HG03342 (cell line): ENCODE measurements around the gene PCDHGB2.
"Not testable (repeated sequence)": the region's sequence is repeated elsewhere in the genome, so short reads cannot be mapped to it uniquely, and the experiment has no call there.

Source experiments
- ATAC-seq: cut with Tn5 transposase; IDR thresholded peaks from one replicate; pipeline ENCODE4 v1.9.1; 2021; ENCODE audit warnings: mild to moderate bottlenecking, moderate library complexity; ENCODE audit not compliant: unreplicated experiment

PCDHGB2 gene

DNA sequence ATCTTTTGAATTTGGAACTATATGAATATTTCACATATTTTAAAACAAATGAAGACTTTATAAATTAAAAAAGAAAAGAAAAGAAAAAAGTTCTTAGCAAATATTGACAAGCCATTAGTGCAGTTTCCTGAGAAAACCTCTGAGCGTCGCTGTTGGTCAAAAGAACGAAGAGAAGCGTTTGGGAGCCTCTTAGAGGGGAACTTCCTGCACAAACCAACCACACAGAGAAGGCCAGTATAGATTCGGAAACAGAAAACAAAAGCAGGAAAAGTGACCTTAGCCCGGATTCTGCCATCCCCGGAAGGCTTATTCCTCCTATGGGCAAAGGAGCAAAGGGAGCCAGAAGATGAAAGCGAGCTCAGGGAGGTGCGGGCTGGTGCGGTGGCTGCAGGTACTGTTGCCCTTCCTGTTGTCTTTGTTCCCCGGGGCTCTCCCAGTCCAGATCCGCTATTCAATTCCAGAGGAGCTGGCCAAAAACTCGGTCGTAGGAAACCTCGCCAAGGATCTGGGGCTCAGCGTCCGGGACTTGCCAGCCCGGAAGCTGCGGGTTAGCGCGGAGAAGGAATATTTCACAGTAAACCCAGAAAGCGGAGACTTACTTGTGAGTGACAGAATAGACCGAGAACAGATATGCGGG, at the start of gene PCDHGB2:
Gene PCDHGB2, plus strand, starts transcription at position 205 of the 637 bp plus-strand sequence. Its CDS starts 142 bp downstream, at position 347.
- no peak for ATAC-seq

DNA sequence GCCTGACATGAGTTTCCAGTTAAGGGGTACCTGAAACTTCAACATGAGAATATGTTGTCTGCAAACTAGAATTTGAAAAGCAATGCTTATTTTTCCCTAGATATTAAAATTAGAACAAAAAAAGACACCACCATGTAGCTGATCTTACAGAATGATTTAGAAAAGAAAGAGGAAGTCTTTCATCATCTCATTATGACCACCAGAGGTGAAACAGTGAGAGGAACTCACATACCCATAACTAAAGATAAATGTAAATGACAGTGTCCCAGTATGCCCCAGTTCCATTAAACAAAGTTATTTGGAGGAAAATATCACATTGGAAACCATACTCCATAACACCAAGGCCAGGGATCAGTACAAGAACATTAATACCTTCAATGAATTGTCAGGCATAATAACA, 46.1 kb upstream of the PCDHGB2 start:
- no peak for ATAC-seq

GRCh38 chr5:141316963-141317362, 42.8 kb upstream of the PCDHGB2 start:
- ATAC-seq = not testable (repeated sequence)

DNA sequence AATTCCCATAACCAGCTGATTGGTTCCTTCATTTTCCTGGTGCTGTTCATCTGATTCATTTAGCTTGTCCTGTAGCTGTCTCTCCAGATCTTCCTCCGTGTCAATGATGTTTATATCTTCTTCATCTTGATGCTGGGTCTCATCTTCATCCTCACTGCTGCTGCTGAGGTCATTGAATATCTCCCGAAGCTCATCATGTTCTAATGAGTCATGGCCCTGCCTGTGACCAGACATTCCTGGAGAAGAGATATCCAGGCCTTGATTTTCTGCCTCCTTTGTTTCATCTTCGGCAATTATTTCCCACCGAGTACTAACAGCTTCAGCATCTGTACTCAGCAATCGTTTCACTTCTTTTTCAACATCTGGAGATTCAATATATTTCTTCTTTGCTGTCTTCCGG, 40.6 kb upstream of the PCDHGB2 start:
- ATAC-seq = no peak

- no peak for ATAC-seq
These were observed 40.1 kb upstream of the PCDHGB2 start for GRCh38 chr5:141319699-141320098.

GRCh38 chr5:141320225-141321169, 39.3 kb upstream of the PCDHGB2 start, which contains the start of gene TAF7:
TSS of gene TAF7 (minus strand) at chr5:141320784. CDS start at chr5:141320044, 740 bp downstream.
- peak; percentile 92 for ATAC-seq

GRCh38 chr5:141322261-141322660, 37.5 kb upstream of the PCDHGB2 start:
- ATAC-seq = no peak

GRCh38 chr5:141326088-141326854, 33.5 kb upstream of the PCDHGB2 start:
- peak; percentile 83 for ATAC-seq

DNA sequence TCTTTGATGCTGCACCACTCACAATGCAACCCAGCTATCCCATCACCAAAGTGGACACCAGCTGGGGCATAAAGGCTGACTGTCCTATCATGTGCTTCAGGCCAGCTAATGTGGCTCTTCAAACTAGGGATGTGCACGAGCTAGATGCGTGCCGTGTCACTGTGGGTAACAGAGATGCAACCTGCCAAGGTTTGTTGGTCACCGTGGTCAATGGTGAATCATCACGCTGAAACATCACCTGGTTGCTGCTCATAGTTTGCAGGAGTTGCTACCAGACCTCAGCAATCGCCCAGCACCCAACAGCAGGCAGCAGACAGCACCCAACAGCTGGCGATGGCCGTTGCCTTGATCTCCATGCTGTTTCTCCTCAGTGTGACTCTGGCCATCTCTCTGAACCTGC, 31.6 kb upstream of the PCDHGB2 start:
- no peak for ATAC-seq

DNA sequence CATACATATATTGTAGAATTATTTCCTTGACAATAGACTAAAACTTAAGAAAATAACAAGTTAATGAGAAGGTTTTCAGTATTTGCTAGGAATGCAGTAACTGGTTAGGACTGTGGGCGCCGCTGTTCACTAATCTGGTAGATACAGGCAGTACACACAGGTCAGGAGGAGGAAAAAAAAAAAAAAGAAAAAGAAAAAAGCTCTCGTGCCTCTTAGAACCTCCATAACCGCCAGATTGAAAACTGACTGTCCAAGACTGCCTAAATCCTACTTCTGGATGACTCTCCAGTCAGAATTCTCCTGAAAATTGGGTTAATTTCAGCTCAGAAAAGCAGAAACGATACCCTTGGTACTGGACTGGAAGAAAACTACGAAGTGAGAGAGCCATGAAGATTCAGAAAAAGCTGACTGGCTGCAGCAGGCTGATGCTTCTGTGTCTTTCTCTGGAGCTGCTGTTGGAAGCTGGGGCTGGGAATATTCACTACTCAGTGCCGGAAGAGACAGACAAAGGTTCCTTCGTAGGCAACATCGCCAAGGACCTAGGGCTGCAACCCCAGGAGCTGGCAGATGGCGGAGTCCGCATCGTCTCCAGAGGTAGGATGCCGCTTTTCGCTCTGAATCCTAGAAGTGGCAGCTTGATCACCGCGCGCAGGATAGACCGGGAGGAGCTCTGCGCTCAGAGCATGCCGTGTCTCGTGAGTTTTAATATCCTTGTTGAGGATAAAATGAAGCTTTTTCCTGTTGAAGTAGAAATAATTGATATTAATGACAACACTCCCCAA, 29.3 kb upstream of the PCDHGB2 start, which contains the start of gene PCDHGA1:
Gene PCDHGA1, plus strand, starts transcription at position 216 of the 782 bp plus-strand sequence.
- ATAC-seq = no peak

- ATAC-seq = not testable (repeated sequence)
These were observed 27.2 kb upstream of the PCDHGB2 start for GRCh38 chr5:141332571-141332970.

DNA sequence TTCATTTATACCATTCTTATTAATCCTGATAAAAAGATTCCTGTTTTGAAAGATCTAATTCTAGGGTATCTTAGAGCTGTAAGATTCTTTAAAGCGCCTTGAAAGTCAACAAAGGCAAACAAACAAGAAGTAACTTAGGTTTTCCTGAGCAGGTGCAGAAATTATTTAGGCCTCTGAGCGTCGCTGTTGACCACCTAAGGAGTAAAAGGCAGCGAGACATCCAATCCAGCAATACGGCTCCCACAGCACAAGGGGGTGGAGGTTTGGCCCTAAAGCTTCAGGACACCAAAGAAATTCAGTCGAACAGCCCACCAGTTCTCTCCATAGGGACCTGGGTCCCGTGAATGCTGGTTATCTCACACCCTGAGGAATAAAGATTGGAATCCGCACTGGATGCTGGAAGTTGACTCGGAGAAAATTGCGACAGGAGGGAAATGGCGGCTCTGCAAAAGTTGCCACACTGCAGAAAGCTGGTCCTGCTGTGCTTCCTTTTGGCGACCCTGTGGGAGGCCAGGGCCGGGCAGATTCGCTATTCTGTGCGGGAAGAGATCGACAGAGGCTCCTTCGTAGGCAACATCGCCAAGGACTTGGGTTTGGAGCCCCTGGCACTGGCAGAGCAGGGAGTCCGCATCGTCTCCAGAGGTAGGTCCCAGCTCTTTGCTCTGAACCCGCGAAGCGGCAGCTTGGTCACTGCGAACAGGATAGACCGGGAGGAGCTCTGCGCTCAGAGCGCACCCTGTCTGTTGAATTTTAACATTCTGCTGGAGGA, 21.1 kb upstream of the PCDHGB2 start, which contains the start of gene PCDHGA2:
Gene PCDHGA2, plus strand, starts transcription at position 223 of the 769 bp plus-strand sequence.
- ATAC-seq = no peak

GRCh38 chr5:141340781-141341354, 18.9 kb upstream of the PCDHGB2 start:
- not testable (repeated sequence) for ATAC-seq

DNA sequence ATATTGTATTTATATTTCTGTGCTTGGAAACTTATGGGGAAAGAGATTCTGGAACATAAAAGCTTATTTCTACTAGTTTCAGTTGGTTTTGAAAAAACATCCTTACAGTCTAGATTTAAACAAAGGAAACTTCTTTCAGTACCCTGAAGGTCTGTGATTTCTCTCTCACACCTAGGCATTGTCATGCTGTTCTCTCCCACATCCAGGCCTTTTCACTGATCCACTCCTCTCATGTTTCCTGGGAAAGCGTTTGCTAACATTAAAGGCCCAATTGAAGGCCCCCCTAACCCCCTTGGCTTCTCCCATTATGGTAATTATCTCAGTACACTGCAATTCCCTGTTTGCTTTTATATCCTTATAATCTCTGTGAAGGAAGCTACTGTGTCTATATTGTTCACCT, 17.0 kb upstream of the PCDHGB2 start:
- no peak for ATAC-seq

DNA sequence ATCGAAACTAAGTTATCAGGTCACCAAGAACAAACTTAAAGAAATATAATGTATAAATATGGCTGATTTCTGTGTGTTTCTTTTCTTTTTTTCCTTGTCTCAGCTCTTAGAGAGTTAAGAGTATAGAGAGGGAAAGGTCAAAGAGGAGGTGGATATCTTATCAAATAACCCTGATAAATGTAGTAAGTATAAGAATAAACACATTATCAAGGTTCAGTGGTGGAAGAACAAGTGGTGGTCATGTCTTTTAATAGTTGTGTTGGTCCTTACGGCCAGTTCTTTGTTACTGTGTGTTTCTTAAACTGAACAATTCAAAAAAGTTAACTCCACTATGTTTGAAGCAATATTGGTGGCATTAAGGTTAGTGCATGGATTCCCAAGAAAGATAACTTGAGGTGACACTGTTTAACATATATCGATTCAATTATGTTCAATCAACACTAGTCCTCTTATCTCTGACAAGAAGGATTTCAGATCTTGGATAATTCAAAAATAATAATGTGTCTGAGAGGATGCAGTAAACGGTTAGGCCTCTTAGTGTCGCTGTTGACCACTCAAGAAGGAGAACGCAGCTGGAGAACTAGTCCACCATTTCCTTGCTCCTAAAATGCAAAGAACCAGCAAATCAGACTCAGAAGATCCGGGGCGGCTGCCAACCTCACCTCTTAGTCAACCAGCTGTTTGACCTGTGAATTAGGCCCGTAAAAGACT, 16.4 kb upstream of the PCDHGB2 start, which contains the start of gene PCDHGA3:
Gene PCDHGA3, plus strand, starts transcription at position 588 of the 711 bp plus-strand sequence. CDS start 205 bp downstream, outside the sequence.
- ATAC-seq = no peak

- ATAC-seq = no peak
These were observed 15.8 kb upstream of the PCDHGB2 start for GRCh38 chr5:141343953-141344463.

GRCh38 chr5:141345327-141345726, 14.5 kb upstream of the PCDHGB2 start:
- ATAC-seq = no peak

GRCh38 chr5:141346017-141346416, 13.8 kb upstream of the PCDHGB2 start:
- not testable (repeated sequence) for ATAC-seq
